ENCODE measurements around the gene UVRAG.
"Not testable (repeated sequence)": the region's sequence is repeated elsewhere in the genome, so short reads cannot be mapped to it uniquely, and the experiment has no call there.

Gene UVRAG

GRCh38 chr11:75873417-75874221, 58.6 kb downstream of the UVRAG start:
- H3K4me1 ChIP-seq (ENCODE audit: low read depth, poor library complexity, severe bottlenecking), result peaks cover 24% of the 10 kb centered on the region
- H2AFZ ChIP-seq (ENCODE audit: low read depth), result no peak overlapping the region
- H3K79me2 ChIP-seq (ENCODE audit: insufficient read depth, low read depth), result no peaks in the 10 kb centered on the region
- no peaks in the 10 kb centered on the region for H3K36me3 ChIP-seq (ENCODE audit: insufficient read depth)
- no peak overlapping the region for H3K27ac ChIP-seq
- H4K20me1 ChIP-seq (ENCODE audit: insufficient read depth), result no peaks in the 10 kb centered on the region
- peak overlapping the region; percentile 53 for H3K4me2 ChIP-seq
- TF ChIP-seq CTCF (conservative IDR thresholded peaks at IDR 0.05; ENCODE audit: low read depth, low read length), result no peak
- no peak overlapping the region for H3K4me3 ChIP-seq (IDR thresholded peaks at IDR 0.05; ENCODE audit: insufficient read depth, low read depth, low read length)
- H3K9ac ChIP-seq, result no peak overlapping the region
- H3K27me3 ChIP-seq (ENCODE audit: insufficient read depth, low read depth), result no peaks in the 10 kb centered on the region

GRCh38 chr11:75874684-75875341, 59.8 kb downstream of the UVRAG start:
- Histone ChIP-seq H3K4me1 (ENCODE audit: low read depth, poor library complexity, severe bottlenecking) (peaks cover 34% of the 10 kb centered on the region), H3K27me3 (ENCODE audit: insufficient read depth, low read depth) (no peaks in the 10 kb centered on the region), H3K9ac (no peak overlapping the region), H3K27ac (no peak overlapping the region), H3K36me3 (ENCODE audit: insufficient read depth) (no peaks in the 10 kb centered on the region), H3K79me2 (ENCODE audit: insufficient read depth, low read depth) (no peaks in the 10 kb centered on the region), H2AFZ (ENCODE audit: low read depth) (no peak overlapping the region), H3K4me3 (IDR thresholded peaks at IDR 0.05; ENCODE audit: insufficient read depth, low read depth, low read length) (no peak overlapping the region), H4K20me1 (ENCODE audit: insufficient read depth) (no peaks in the 10 kb centered on the region), H3K4me2 (no peak overlapping the region)
- TF ChIP-seq CTCF (conservative IDR thresholded peaks at IDR 0.05; ENCODE audit: low read depth, low read length), result no peak

GRCh38 chr11:75877327-75877726, 62.3 kb downstream of the UVRAG start:
- not testable (repeated sequence) for H3K79me2 ChIP-seq (ENCODE audit: insufficient read depth, low read depth); H3K36me3 ChIP-seq (ENCODE audit: insufficient read depth); H4K20me1 ChIP-seq (ENCODE audit: insufficient read depth); H3K27me3 ChIP-seq (ENCODE audit: insufficient read depth, low read depth); H3K4me2 ChIP-seq; H3K4me3 ChIP-seq (IDR thresholded peaks at IDR 0.05; ENCODE audit: insufficient read depth, low read depth, low read length); H3K27ac ChIP-seq; H3K9ac ChIP-seq; H2AFZ ChIP-seq (ENCODE audit: low read depth)
- peaks cover 58% of the 10 kb centered on the region for H3K4me1 ChIP-seq (ENCODE audit: low read depth, poor library complexity, severe bottlenecking)

GRCh38 chr11:75877931-75878330, 62.9 kb downstream of the UVRAG start:
- H3K36me3 ChIP-seq (ENCODE audit: insufficient read depth), result not testable (repeated sequence)

GRCh38 chr11:75878933-75879332, 63.9 kb downstream of the UVRAG start:
- H3K79me2 ChIP-seq (ENCODE audit: insufficient read depth, low read depth), result no peaks in the 10 kb centered on the region
- H3K9ac ChIP-seq, result peak overlapping the region; percentile 9; the same call in 1 of the 2 replicates
- H3K4me1 ChIP-seq (ENCODE audit: low read depth, poor library complexity, severe bottlenecking), result peaks cover 43% of the 10 kb centered on the region
- H2AFZ ChIP-seq (ENCODE audit: low read depth), result no peak overlapping the region; the same call in 1 of the 2 replicates
- H3K27me3 ChIP-seq (ENCODE audit: insufficient read depth, low read depth), result no peaks in the 10 kb centered on the region
- H4K20me1 ChIP-seq (ENCODE audit: insufficient read depth), result no peaks in the 10 kb centered on the region
- peak overlapping the region; percentile 52 for H3K4me2 ChIP-seq
- H3K36me3 ChIP-seq (ENCODE audit: insufficient read depth), result no peaks in the 10 kb centered on the region
- peak overlapping the region; percentile 60 for H3K27ac ChIP-seq
- H3K4me3 ChIP-seq (IDR thresholded peaks at IDR 0.05; ENCODE audit: insufficient read depth, low read depth, low read length), result no peak overlapping the region
- no peak for TF ChIP-seq CTCF (conservative IDR thresholded peaks at IDR 0.05; ENCODE audit: low read depth, low read length)

More at GRCh38 chr11:75877931-75878330, 62.9 kb downstream of the UVRAG start:
- H3K4me1 ChIP-seq (ENCODE audit: low read depth, poor library complexity, severe bottlenecking), result peaks cover 53% of the 10 kb centered on the region
- H3K27me3 ChIP-seq (ENCODE audit: insufficient read depth, low read depth); H3K27ac ChIP-seq; H3K9ac ChIP-seq; H3K4me3 ChIP-seq (IDR thresholded peaks at IDR 0.05; ENCODE audit: insufficient read depth, low read depth, low read length); H3K4me2 ChIP-seq; H4K20me1 ChIP-seq (ENCODE audit: insufficient read depth); H3K79me2 ChIP-seq (ENCODE audit: insufficient read depth, low read depth); H2AFZ ChIP-seq (ENCODE audit: low read depth): not testable (repeated sequence)
